Trophoblast cell (in vitro differentiated cells and primary cell): ENCODE results near the gene LCLAT1.

Experiments used
- DNase-seq, 2 donors: peaks; one replicate each; pipeline ENCODE4 v3.0.0-alpha.2; 2016
- H2AFZ ChIP-seq: 2 replicates; pipeline ENCODE4 v1.6.1; 2013; ENCODE audit warnings: low read length, moderate library complexity, mild to moderate bottlenecking; ENCODE audit not compliant: insufficient read depth, poor library complexity
- H2AK5ac ChIP-seq: 2 replicates; pipeline ENCODE4 v1.6.1; 2013; ENCODE audit warnings: mild to moderate bottlenecking, low read length
- H2BK120ac ChIP-seq: 2 replicates; pipeline ENCODE4 v1.6.1; 2013; ENCODE audit warnings: low read length, mild to moderate bottlenecking, moderate library complexity; ENCODE audit not compliant: insufficient read depth, poor library complexity
- H2BK12ac ChIP-seq: 2 replicates; pipeline ENCODE4 v1.6.1; 2013; ENCODE audit warnings: mild to moderate bottlenecking, low read length, moderate library complexity
- H2BK5ac ChIP-seq: 2 replicates; pipeline ENCODE4 v1.6.1; 2013; ENCODE audit warnings: low read length, low read depth, moderate library complexity, mild to moderate bottlenecking; ENCODE audit not compliant: poor library complexity
- H3K14ac ChIP-seq: 2 replicates; pipeline ENCODE4 v1.6.1; 2013; ENCODE audit warnings: mild to moderate bottlenecking, low read length
- H3K18ac ChIP-seq: 2 replicates; pipeline ENCODE4 v1.6.1; 2013; ENCODE audit warnings: mild to moderate bottlenecking, low read length
- H3K23ac ChIP-seq: 2 replicates; pipeline ENCODE4 v1.6.1; 2013; ENCODE audit warnings: low read length
- H3K27ac ChIP-seq: 2 replicates; pipeline ENCODE4 v1.5.1; 2013; ENCODE audit warnings: low read depth, mild to moderate bottlenecking, inconsistent platforms, low read length, moderate library complexity
- H3K27me3 ChIP-seq: 2 replicates; pipeline ENCODE4 v1.6.1; 2013; ENCODE audit warnings: inconsistent platforms, mild to moderate bottlenecking, low read length, moderate library complexity; ENCODE audit not compliant: insufficient read depth
- H3K36me3 ChIP-seq, 2 experiments: 1 replicate in 1 of 2; 2 replicates in 1 of 2; pipeline ENCODE4 v1.6.1; 2013; ENCODE audit warnings: low read length in 2 of 2, mild to moderate bottlenecking in 2 of 2, moderate library complexity in 1 of 2; ENCODE audit not compliant: insufficient read depth in 2 of 2, control insufficient read depth in 1 of 2
- H3K4ac ChIP-seq: 2 replicates; pipeline ENCODE4 v1.6.1; 2013; ENCODE audit warnings: low read depth, mild to moderate bottlenecking, low read length, moderate library complexity
- H3K4me1 ChIP-seq, 2 experiments: 1 replicate in 1 of 2; 2 replicates in 1 of 2; pipeline ENCODE4 v1.6.1; 2013; ENCODE audit warnings: low read length in 2 of 2, mild to moderate bottlenecking in 2 of 2, moderate library complexity in 1 of 2; ENCODE audit not compliant: insufficient read depth in 2 of 2, control insufficient read depth in 1 of 2
- H3K4me2 ChIP-seq: 2 replicates; pipeline ENCODE4 v1.6.1; 2013; ENCODE audit warnings: inconsistent platforms, mild to moderate bottlenecking, low read length, moderate library complexity
- H3K4me3 ChIP-seq: 2 replicates; pipeline ENCODE4 v1.5.1; 2013; ENCODE audit warnings: mild to moderate bottlenecking, low read depth, low read length, inconsistent platforms
- H3K79me1 ChIP-seq: one replicate; pipeline ENCODE4 v1.6.1; 2013; ENCODE audit warnings: low read length
- H3K79me2 ChIP-seq: 2 replicates; pipeline ENCODE4 v1.6.1; 2013; ENCODE audit warnings: low read length, mild to moderate bottlenecking; ENCODE audit not compliant: control insufficient read depth, insufficient read depth, poor library complexity
- H3K9ac ChIP-seq: 2 replicates; pipeline ENCODE4 v1.6.1; 2013; ENCODE audit warnings: mild to moderate bottlenecking, low read length
- H3K9me3 ChIP-seq: 2 replicates; pipeline ENCODE4 v1.6.1; 2013; ENCODE audit warnings: low read depth, mild to moderate bottlenecking, control low read depth, inconsistent platforms, low read length; ENCODE audit not compliant: insufficient read depth
- H4K12ac ChIP-seq: 2 replicates; pipeline ENCODE4 v1.6.1; 2013; ENCODE audit warnings: low read depth, mild to moderate bottlenecking, low read length, moderate library complexity
- H4K8ac ChIP-seq: 2 replicates; pipeline ENCODE4 v1.6.1; 2013; ENCODE audit warnings: low read depth, mild to moderate bottlenecking, low read length, moderate library complexity
- H4K91ac ChIP-seq: one replicate; pipeline ENCODE4 v1.6.1; 2013; ENCODE audit warnings: low read depth, mild to moderate bottlenecking, low read length, moderate library complexity
- WGBS: extraction: QIAGEN DNeasy Blood & Tissue Kit; methylation state at CpG from one replicate; pipeline ENCODE4 v1.1.7; 2013; ENCODE audit warnings: missing lambda C conversion rate; ENCODE audit not compliant: insufficient read length, insufficient coverage; ENCODE audit errors: extremely low coverage; 5-methylcytosine and 5-hydroxymethylcytosine counted together

LCLAT1 gene

GRCh38 chr2:30663321-30663720 lies 216.3 kb downstream of the LCLAT1 start:
- no peak overlapping the region for H2AK5ac ChIP-seq
- no peaks in the 10 kb centered on the region for H3K27me3 ChIP-seq
- no peaks in the 10 kb centered on the region for H3K79me2 ChIP-seq
- H2BK12ac ChIP-seq, result no peak overlapping the region
- H3K27ac ChIP-seq, result no peak overlapping the region
- H3K36me3 ChIP-seq, result no peaks in the 10 kb centered on the region
- no peak overlapping the region for H3K18ac ChIP-seq
- H3K4me1 ChIP-seq, result peaks cover 12 to 15% of the 10 kb centered on the region in 2 experiments
- H4K12ac ChIP-seq, result no peak overlapping the region
- no peak overlapping the region for H2AFZ ChIP-seq
- no peak overlapping the region for H3K23ac ChIP-seq
- H3K4me3 ChIP-seq, result peak overlapping the region; percentile 18
- H3K14ac ChIP-seq, result no peak overlapping the region
- H3K9ac ChIP-seq, result no peak overlapping the region
- no peak overlapping the region for H3K4me2 ChIP-seq
- no peak overlapping the region for H2BK120ac ChIP-seq
- no CpG with 5 or more reads among the region's 4 CpGs for WGBS
- H3K9me3 ChIP-seq, result peaks cover 2% of the 10 kb centered on the region
- no peak for DNase-seq
- no peak overlapping the region for H3K4ac ChIP-seq
- H4K8ac ChIP-seq, result no peak overlapping the region
- no peak overlapping the region for H4K91ac ChIP-seq
- H3K79me1 ChIP-seq, result peaks cover 12% of the 10 kb centered on the region
- no peak overlapping the region for H2BK5ac ChIP-seq

GRCh38 chr2:30663806-30664205 lies 216.8 kb downstream of the LCLAT1 start:
- H4K91ac ChIP-seq, result peak overlapping the region; percentile 41
- H3K27ac ChIP-seq, result no peak overlapping the region
- no peaks in the 10 kb centered on the region for H3K27me3 ChIP-seq
- no peak overlapping the region for H3K4me2 ChIP-seq
- no peak overlapping the region for H2AK5ac ChIP-seq
- H3K4me1 ChIP-seq, result peaks cover 12 to 15% of the 10 kb centered on the region in 2 experiments
- H3K36me3 ChIP-seq, result no peaks in the 10 kb centered on the region
- H3K23ac ChIP-seq, result no peak overlapping the region
- peak overlapping the region; percentile 7 for H2BK12ac ChIP-seq
- H3K9ac ChIP-seq, result no peak overlapping the region
- no peaks in the 10 kb centered on the region for H3K79me2 ChIP-seq
- peaks cover 12% of the 10 kb centered on the region for H3K79me1 ChIP-seq
- H2BK120ac ChIP-seq, result no peak overlapping the region
- H4K8ac ChIP-seq, result no peak overlapping the region
- no CpG with 5 or more reads among the region's 3 CpGs for WGBS
- DNase-seq, result no peak
- H2AFZ ChIP-seq, result no peak overlapping the region
- no peak overlapping the region for H4K12ac ChIP-seq
- no peak overlapping the region for H3K4ac ChIP-seq
- H2BK5ac ChIP-seq, result no peak overlapping the region
- H3K9me3 ChIP-seq, result peaks cover 2% of the 10 kb centered on the region
- H3K4me3 ChIP-seq, result no peak overlapping the region
- no peak overlapping the region for H3K18ac ChIP-seq
- no peak overlapping the region for H3K14ac ChIP-seq

DNA sequence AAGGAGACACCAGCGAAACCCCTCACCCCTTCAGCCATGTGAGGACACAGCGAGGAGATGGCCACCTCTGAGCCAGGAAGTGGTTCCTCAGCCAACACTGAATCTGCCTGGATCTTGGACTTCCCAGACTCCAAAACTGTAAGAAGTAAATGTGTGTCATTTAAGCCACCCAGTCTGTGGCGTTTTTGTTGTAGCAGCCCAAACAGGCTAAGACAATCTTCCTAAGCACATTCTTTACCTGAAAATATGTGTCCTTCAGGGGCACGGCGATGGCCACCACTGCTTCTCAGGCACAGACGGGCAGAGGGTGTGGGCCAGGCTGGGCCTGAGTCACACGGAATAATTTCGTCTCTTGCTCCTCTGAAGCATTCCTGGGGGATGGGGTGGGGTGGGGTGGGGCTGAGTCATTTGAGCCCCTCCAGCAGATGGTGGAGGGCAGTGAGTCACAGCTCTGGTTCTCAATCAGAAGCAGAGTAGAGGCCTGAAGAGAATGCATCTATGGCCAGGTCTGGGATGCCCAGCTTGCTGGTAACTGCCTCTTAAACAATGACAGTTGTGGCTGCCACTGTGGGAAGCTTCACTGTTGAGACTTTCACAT lies 217.8 kb downstream of the LCLAT1 start:
- Histone ChIP-seq H3K79me2 (no peaks in the 10 kb centered on the region), H3K4ac (no peak overlapping the region), H4K91ac (peak overlapping the region; percentile 41), H3K79me1 (peaks cover 12% of the 10 kb centered on the region), H2AFZ (no peak overlapping the region), H3K4me1 (peaks cover 12 to 15% of the 10 kb centered on the region in 2 experiments), H3K9ac (no peak overlapping the region), H3K9me3 (peaks cover 2% of the 10 kb centered on the region), H3K23ac (no peak overlapping the region), H3K27ac (peak overlapping the region; percentile 74), H3K18ac (no peak overlapping the region), H2AK5ac (no peak overlapping the region), H3K27me3 (no peaks in the 10 kb centered on the region), H3K4me2 (no peak overlapping the region), H2BK5ac (peak overlapping the region; percentile 47), H4K8ac (no peak overlapping the region), H4K12ac (no peak overlapping the region), H2BK12ac (peak overlapping the region; percentile 34), H3K4me3 (no peak overlapping the region), H3K36me3 (no peaks in the 10 kb centered on the region), H3K14ac (no peak overlapping the region), H2BK120ac (peak overlapping the region; percentile 39)
- peak; percentile 87 to 95 for DNase-seq
- WGBS, result no CpG with 5 or more reads among the region's 8 CpGs

- Histone ChIP-seq H3K23ac (peak overlapping the region; percentile 0), H3K36me3 (no peaks in the 10 kb centered on the region), H3K79me2 (no peaks in the 10 kb centered on the region), H4K12ac (no peak overlapping the region), H2BK12ac (peak overlapping the region; percentile 3), H3K9ac (no peak overlapping the region), H4K91ac (peak overlapping the region; percentile 90), H3K79me1 (peaks cover 12% of the 10 kb centered on the region), H3K27ac (peak overlapping the region; percentile 29), H3K4me3 (no peak overlapping the region), H3K14ac (peak overlapping the region; percentile 78), H2AFZ (peak overlapping the region; percentile 45), H2BK5ac (peak overlapping the region; percentile 72), H4K8ac (peak overlapping the region; percentile 1), H3K4me1 (peaks cover 14 to 15% of the 10 kb centered on the region in 2 experiments), H3K9me3 (peaks cover 6% of the 10 kb centered on the region), H2AK5ac (peak overlapping the region; percentile 79), H3K4me2 (no peak overlapping the region), H3K18ac (peak overlapping the region; percentile 90), H3K27me3 (no peaks in the 10 kb centered on the region), H3K4ac (peak overlapping the region; percentile 42), H2BK120ac (peak overlapping the region; percentile 91)
- no CpG with 5 or more reads among the region's 3 CpGs for WGBS
- no peak for DNase-seq
Observed at GRCh38 chr2:30665761-30666265, 218.8 kb downstream of the LCLAT1 start.
